H1 (cell line): ENCODE data around the gene ADH4. TPM values are rescaled to one million over a fixed set of nuclear protein-coding genes. Genes with fewer than 3 reads are reported as not detected.
"Not testable (repeated sequence)": the region's sequence is repeated elsewhere in the genome, so short reads cannot be mapped to it uniquely, and the experiment has no call there.

ENCODE experiments used
- CTCF ChIA-PET: fragments of 300-600 bp; sonication (Branson Sonifier 250); formaldehyde crosslinking; loops from one replicate; lab custom pipeline; 2021; ENCODE audit not compliant: partially characterized antibody; lab: Charles Lee
- POLR2A ChIA-PET: fragments of 300-600 bp; sonication (Branson Sonifier 250); formaldehyde crosslinking; loops from one replicate; lab custom pipeline; 2021; ENCODE audit warnings: inconsistent platforms; ENCODE audit not compliant: partially characterized antibody; lab: Charles Lee
- DNase-seq, 2 experiments: peaks; one replicate each; pipeline versions ENCODE4 v3.0.0 to v3.0.0-alpha.2; 2010 to 2022; ENCODE audit warnings: low spot score in 2 of 2, low read depth in 1 of 2, mixed read lengths in 1 of 2
- FAIRE-seq: peaks from 2 replicates; lab custom pipeline; 2011; peaks lifted over from hg19 to GRCh38; lab: Jason Lieb, UNC
- H2AFZ ChIP-seq: 2 replicates; pipeline ENCODE4 v1.8.1; 2012; ENCODE audit warnings: low read length, inconsistent platforms
- H2AK5ac ChIP-seq: 2 replicates; pipeline ENCODE4 v1.6.1; 2013; ENCODE audit warnings: low read depth, low read length
- H2BK120ac ChIP-seq: replicated peaks from 2 replicates; pipeline ENCODE3; 2013; ENCODE audit warnings: low read depth, low read length, inconsistent platforms
- H2BK12ac ChIP-seq: 2 replicates; pipeline ENCODE4 v1.6.1; 2013; ENCODE audit warnings: low read depth, low read length
- H2BK15ac ChIP-seq: 2 replicates; pipeline ENCODE4 v1.6.1; 2013; ENCODE audit warnings: low read length
- H2BK20ac ChIP-seq: 2 replicates; pipeline ENCODE4 v1.6.1; 2013; ENCODE audit warnings: low read length
- H2BK5ac ChIP-seq: 2 replicates; pipeline ENCODE4 v1.6.1; 2013; ENCODE audit warnings: low read depth, low read length
- H3K14ac ChIP-seq: 2 replicates; pipeline ENCODE4 v1.6.1; 2013; ENCODE audit warnings: inconsistent platforms; ENCODE audit not compliant: insufficient read length
- H3K18ac ChIP-seq: 2 replicates; pipeline ENCODE4 v1.6.1; 2013; ENCODE audit warnings: low read length; ENCODE audit errors: extremely low read depth
- H3K23ac ChIP-seq: 2 replicates; pipeline ENCODE4 v1.6.1; 2013; ENCODE audit warnings: inconsistent platforms; ENCODE audit not compliant: insufficient read length
- H3K23me2 ChIP-seq: 2 replicates; pipeline ENCODE4 v1.6.1; 2013; ENCODE audit warnings: low read depth, low read length
- H3K27ac ChIP-seq: 2 replicates; pipeline ENCODE4 v1.6.1; 2011; ENCODE audit warnings: low read depth, low read length, inconsistent platforms
- H3K27me3 ChIP-seq, 4 experiments: replicated peaks in 1 of 4; 1 replicate in 1 of 4; 2 replicates in 3 of 4; pipeline versions ENCODE4 v1.6.1 to v1.8.1; 2011 to 2013; ENCODE audit warnings: low read length in 3 of 4, mild to moderate bottlenecking in 3 of 4, inconsistent platforms in 2 of 4, mixed read lengths in 2 of 4, moderate library complexity in 1 of 4; ENCODE audit not compliant: control insufficient read depth in 3 of 4, insufficient read depth in 3 of 4; ENCODE audit errors: extremely low read depth in 1 of 4
- H3K36me3 ChIP-seq, 4 experiments: 2 replicates each; pipeline versions ENCODE4 v1.6.1 to v1.8.1; 2011 to 2013; ENCODE audit warnings: mild to moderate bottlenecking in 4 of 4, low read length in 3 of 4, moderate library complexity in 2 of 4, control low read depth in 1 of 4, inconsistent platforms in 1 of 4; ENCODE audit not compliant: insufficient read depth in 4 of 4, control insufficient read depth in 2 of 4
- H3K4ac ChIP-seq: replicated peaks from 2 replicates; pipeline ENCODE3; 2013; ENCODE audit warnings: low read length, low read depth, mixed read lengths, inconsistent platforms; ENCODE audit not compliant: insufficient read length
- H3K4me1 ChIP-seq, 4 experiments: replicated peaks in 1 of 4; 1 replicate in 1 of 4; 2 replicates in 3 of 4; pipeline versions ENCODE4 v1.6.1 to v1.8.1; 2011 to 2013; ENCODE audit warnings: low read length in 3 of 4, inconsistent platforms in 2 of 4, mixed read lengths in 1 of 4; ENCODE audit not compliant: insufficient read depth in 4 of 4, control insufficient read depth in 3 of 4
- H3K4me2 ChIP-seq, 2 experiments: 2 replicates each; pipeline versions ENCODE4 v1.6.1 to v1.8.1; 2011 to 2013; ENCODE audit warnings: low read depth in 2 of 2, low read length in 2 of 2, control low read depth in 1 of 2, inconsistent platforms in 1 of 2, mild to moderate bottlenecking in 1 of 2; ENCODE audit not compliant: insufficient read depth in 1 of 2
- H3K4me3 ChIP-seq, 4 experiments: fragments of 200-600, 300-600 bp in 1 of 4; sonication (generic), shearing (Covaris generic), sonication (Bioruptor Twin) in 1 of 4; 2 replicates each; pipeline versions ENCODE4 v1.5.1 to v1.8.1; 2011 to 2016; ENCODE audit warnings: low read length in 4 of 4, low read depth in 3 of 4, control low read depth in 2 of 4, inconsistent platforms in 2 of 4, mild to moderate bottlenecking in 2 of 4, mixed read lengths in 1 of 4, moderate library complexity in 1 of 4; ENCODE audit not compliant: insufficient read depth in 2 of 4; ENCODE audit errors: extremely low read depth in 1 of 4
- H3K56ac ChIP-seq: replicated peaks from 2 replicates; pipeline ENCODE3; 2013; ENCODE audit warnings: low read depth, mild to moderate bottlenecking, mixed read lengths, low read length, inconsistent platforms; ENCODE audit not compliant: insufficient read length
- H3K79me1 ChIP-seq: 2 replicates; pipeline ENCODE4 v1.6.1; 2013; ENCODE audit warnings: low read depth, low read length, control low read depth
- H3K79me2 ChIP-seq, 2 experiments: 2 replicates each; pipeline versions ENCODE4 v1.6.1 to v1.8.1; 2012 to 2013; ENCODE audit warnings: low read length in 2 of 2, mild to moderate bottlenecking in 2 of 2, inconsistent platforms in 1 of 2; ENCODE audit not compliant: insufficient read depth in 2 of 2, control insufficient read depth in 1 of 2
- H3K9ac ChIP-seq, 4 experiments: replicated peaks in 1 of 4; 1 replicate in 1 of 4; 2 replicates in 3 of 4; pipeline versions ENCODE4 v1.6.1 to v1.8.1; 2011 to 2013; ENCODE audit warnings: low read depth in 3 of 4, low read length in 3 of 4, control low read depth in 2 of 4, mild to moderate bottlenecking in 2 of 4, moderate library complexity in 2 of 4, inconsistent platforms in 1 of 4; ENCODE audit errors: extremely low read depth in 1 of 4
- H3K9me3 ChIP-seq, 2 experiments: 2 replicates each; pipeline versions ENCODE4 v1.6.1 to v1.8.1; 2012 to 2013; ENCODE audit warnings: mild to moderate bottlenecking in 2 of 2, moderate library complexity in 2 of 2, control low read depth in 1 of 2, inconsistent platforms in 1 of 2, low read depth in 1 of 2, low read length in 1 of 2, mixed read lengths in 1 of 2; ENCODE audit not compliant: insufficient read depth in 2 of 2
- H4K20me1 ChIP-seq, 2 experiments: replicated peaks in 1 of 2; 2 replicates each; pipeline versions ENCODE3 to v1.8.1; 2011 to 2013; ENCODE audit warnings: inconsistent platforms in 2 of 2, low read length in 2 of 2, mild to moderate bottlenecking in 1 of 2; ENCODE audit not compliant: insufficient read depth in 2 of 2, control insufficient read depth in 1 of 2
- H4K5ac ChIP-seq: 2 replicates; pipeline ENCODE4 v1.6.1; 2013; ENCODE audit warnings: low read length, low read depth, mixed read lengths, inconsistent platforms; ENCODE audit not compliant: insufficient read length
- H4K8ac ChIP-seq: 2 replicates; pipeline ENCODE4 v1.8.0; 2013; ENCODE audit warnings: mild to moderate bottlenecking, moderate library complexity, low read length, inconsistent platforms; ENCODE audit not compliant: insufficient read depth; ENCODE audit errors: extremely low read depth
- H4K91ac ChIP-seq: replicated peaks from 2 replicates; pipeline ENCODE3; 2013; ENCODE audit warnings: low read length, mixed read lengths, inconsistent platforms; ENCODE audit not compliant: insufficient read length
- YY1 ChIP-seq: IDR thresholded peaks from 2 replicates; pipeline ENCODE4 v1.6.1; 2011; ENCODE audit warnings: low read depth, mild to moderate bottlenecking, low read length
- WGBS, 2 experiments: shearing (Covaris generic) in 1 of 2; methylation state at CpG; one replicate each; pipeline versions ENCODE4 v1.1.6 to v1.1.7; 2013 to 2015; ENCODE audit warnings: low lambda C conversion rate in 2 of 2, mixed read lengths in 2 of 2, inconsistent platforms in 1 of 2, low coverage in 1 of 2, missing lambda C conversion rate in 1 of 2; ENCODE audit not compliant: insufficient replicate concordance in 2 of 2, insufficient coverage in 1 of 2, insufficient read length in 1 of 2; ENCODE audit errors: extremely low coverage in 1 of 2, missing lambda C conversion rate in 1 of 2; 5-methylcytosine and 5-hydroxymethylcytosine counted together
- polyA plus RNA-seq, 7 experiments: library from polyadenylated mRNA; depleted of rRNA in 3 of 7; stranded (reverse) in 5 of 7; unstranded in 2 of 7; fragments of >200 nt in 5 of 7; fragments of 200-250 nt in 2 of 7; gene quantifications; 1 replicate in 5 of 7; 2 replicates in 1 of 7; 4 replicates in 1 of 7; pipeline versions ENCODE4 v1.2.1 to v1.2.3, GENCODE V29; 2011 to 2013; ENCODE audit warnings: missing spikeins in 2 of 7, mixed read lengths in 2 of 7
- total RNA-seq: library from RNA; stranded (reverse); fragmentation: NEBNext Ultra II Directional; extraction: Animal tissue kit (Norgen Biotek cat#: 25700); gene quantifications from 2 replicates; pipeline ENCODE4 v1.2.1, GENCODE V29; 2021

Gene ADH4
- total and polyA plus RNA-seq, 2 of the 8 experiments (the other 6 are each of a cell fraction or from before 2014, with no cell fraction given), result not detected

DNA sequence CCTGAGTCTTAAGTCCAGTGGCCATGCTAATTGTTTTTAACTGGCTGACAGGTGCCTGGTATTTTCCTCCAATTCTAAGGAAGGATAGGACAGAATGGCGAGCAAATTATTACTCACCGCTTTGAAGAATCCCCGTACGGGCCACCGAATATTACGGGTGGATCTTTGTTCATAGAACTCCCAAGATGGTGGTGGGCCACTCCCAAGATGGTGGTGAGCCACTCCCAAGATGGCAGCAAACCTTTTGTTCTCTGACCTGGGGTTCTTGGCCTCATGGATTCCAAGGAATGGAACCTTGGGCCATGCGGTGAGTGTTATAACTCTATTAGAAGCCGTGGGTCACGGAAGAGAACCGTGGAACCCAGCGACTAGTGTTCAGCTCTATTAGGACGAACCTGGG lies 34.8 kb downstream of the ADH4 start:
- H3K27me3 ChIP-seq, H3K27ac ChIP-seq, H3K4me1 ChIP-seq, H3K4me3 ChIP-seq, H3K79me1 ChIP-seq, H3K56ac ChIP-seq, H3K9ac ChIP-seq, POLR2A ChIA-PET, H2AFZ ChIP-seq, H4K8ac ChIP-seq, H4K5ac ChIP-seq, H3K4me2 ChIP-seq, H3K14ac ChIP-seq, H4K91ac ChIP-seq, FAIRE-seq, H2BK12ac ChIP-seq, H3K18ac ChIP-seq, H3K23ac ChIP-seq, H2BK15ac ChIP-seq, H2BK5ac ChIP-seq, H3K36me3 ChIP-seq, DNase-seq, H3K79me2 ChIP-seq, H3K23me2 ChIP-seq, H2BK20ac ChIP-seq, H4K20me1 ChIP-seq, H3K9me3 ChIP-seq, H2AK5ac ChIP-seq, H3K4ac ChIP-seq, H2BK120ac ChIP-seq: not testable (repeated sequence)
- 0 out of 2 replicates have a peak, but pooled peaks have one; percentile 39 for TF ChIP-seq YY1
- WGBS, 2 experiments, result 91% methylated on average over 12 of the region's 12 CpGs; no CpG with 5 or more reads in 1 of the 2 experiments
- CTCF ChIA-PET, result interaction anchor here (0.9 kb wide), 1 partner anchor 354 kb away, joined by 3 read pairs; no protein-coding TSS in a partner anchor
